H1 (cell line): Measurements from ENCODE around the gene ARNT2. TPM values are rescaled to one million over a fixed set of nuclear protein-coding genes. Genes with fewer than 3 reads are reported as not detected.

ENCODE experiments used
- CTCF ChIA-PET: fragments of 300-600 bp; sonication (Branson Sonifier 250); formaldehyde crosslinking; loops from one replicate; lab custom pipeline; 2021; ENCODE audit not compliant: partially characterized antibody; lab: Charles Lee
- POLR2A ChIA-PET: fragments of 300-600 bp; sonication (Branson Sonifier 250); formaldehyde crosslinking; loops from one replicate; lab custom pipeline; 2021; ENCODE audit warnings: inconsistent platforms; ENCODE audit not compliant: partially characterized antibody; lab: Charles Lee
- DNase-seq, 2 experiments: peaks; one replicate each; pipeline versions ENCODE4 v3.0.0 to v3.0.0-alpha.2; 2010 to 2022; ENCODE audit warnings: low spot score in 2 of 2, low read depth in 1 of 2, mixed read lengths in 1 of 2
- FAIRE-seq: peaks from 2 replicates; lab custom pipeline; 2011; peaks lifted over from hg19 to GRCh38; lab: Jason Lieb, UNC
- H2AFZ ChIP-seq: 2 replicates; pipeline ENCODE4 v1.8.1; 2012; ENCODE audit warnings: low read length, inconsistent platforms
- H2AK5ac ChIP-seq: 2 replicates; pipeline ENCODE4 v1.6.1; 2013; ENCODE audit warnings: low read depth, low read length
- H2BK120ac ChIP-seq: replicated peaks from 2 replicates; pipeline ENCODE3; 2013; ENCODE audit warnings: low read depth, low read length, inconsistent platforms
- H2BK12ac ChIP-seq: 2 replicates; pipeline ENCODE4 v1.6.1; 2013; ENCODE audit warnings: low read depth, low read length
- H2BK15ac ChIP-seq: 2 replicates; pipeline ENCODE4 v1.6.1; 2013; ENCODE audit warnings: low read length
- H2BK20ac ChIP-seq: 2 replicates; pipeline ENCODE4 v1.6.1; 2013; ENCODE audit warnings: low read length
- H2BK5ac ChIP-seq: 2 replicates; pipeline ENCODE4 v1.6.1; 2013; ENCODE audit warnings: low read depth, low read length
- H3K14ac ChIP-seq: 2 replicates; pipeline ENCODE4 v1.6.1; 2013; ENCODE audit warnings: inconsistent platforms; ENCODE audit not compliant: insufficient read length
- H3K18ac ChIP-seq: 2 replicates; pipeline ENCODE4 v1.6.1; 2013; ENCODE audit warnings: low read length; ENCODE audit errors: extremely low read depth
- H3K23ac ChIP-seq: 2 replicates; pipeline ENCODE4 v1.6.1; 2013; ENCODE audit warnings: inconsistent platforms; ENCODE audit not compliant: insufficient read length
- H3K23me2 ChIP-seq: 2 replicates; pipeline ENCODE4 v1.6.1; 2013; ENCODE audit warnings: low read depth, low read length
- H3K27ac ChIP-seq: 2 replicates; pipeline ENCODE4 v1.6.1; 2011; ENCODE audit warnings: low read depth, low read length, inconsistent platforms
- H3K27me3 ChIP-seq, 4 experiments: replicated peaks in 1 of 4; 1 replicate in 1 of 4; 2 replicates in 3 of 4; pipeline versions ENCODE4 v1.6.1 to v1.8.1; 2011 to 2013; ENCODE audit warnings: low read length in 3 of 4, mild to moderate bottlenecking in 3 of 4, inconsistent platforms in 2 of 4, mixed read lengths in 2 of 4, moderate library complexity in 1 of 4; ENCODE audit not compliant: control insufficient read depth in 3 of 4, insufficient read depth in 3 of 4; ENCODE audit errors: extremely low read depth in 1 of 4
- H3K36me3 ChIP-seq, 4 experiments: 2 replicates each; pipeline versions ENCODE4 v1.6.1 to v1.8.1; 2011 to 2013; ENCODE audit warnings: mild to moderate bottlenecking in 4 of 4, low read length in 3 of 4, moderate library complexity in 2 of 4, control low read depth in 1 of 4, inconsistent platforms in 1 of 4; ENCODE audit not compliant: insufficient read depth in 4 of 4, control insufficient read depth in 2 of 4
- H3K4ac ChIP-seq: replicated peaks from 2 replicates; pipeline ENCODE3; 2013; ENCODE audit warnings: low read length, low read depth, mixed read lengths, inconsistent platforms; ENCODE audit not compliant: insufficient read length
- H3K4me1 ChIP-seq, 4 experiments: replicated peaks in 1 of 4; 1 replicate in 1 of 4; 2 replicates in 3 of 4; pipeline versions ENCODE4 v1.6.1 to v1.8.1; 2011 to 2013; ENCODE audit warnings: low read length in 3 of 4, inconsistent platforms in 2 of 4, mixed read lengths in 1 of 4; ENCODE audit not compliant: insufficient read depth in 4 of 4, control insufficient read depth in 3 of 4
- H3K4me2 ChIP-seq, 2 experiments: 2 replicates each; pipeline versions ENCODE4 v1.6.1 to v1.8.1; 2011 to 2013; ENCODE audit warnings: low read depth in 2 of 2, low read length in 2 of 2, control low read depth in 1 of 2, inconsistent platforms in 1 of 2, mild to moderate bottlenecking in 1 of 2; ENCODE audit not compliant: insufficient read depth in 1 of 2
- H3K4me3 ChIP-seq, 4 experiments: fragments of 200-600, 300-600 bp in 1 of 4; sonication (generic), shearing (Covaris generic), sonication (Bioruptor Twin) in 1 of 4; 2 replicates each; pipeline versions ENCODE4 v1.5.1 to v1.8.1; 2011 to 2016; ENCODE audit warnings: low read length in 4 of 4, low read depth in 3 of 4, control low read depth in 2 of 4, inconsistent platforms in 2 of 4, mild to moderate bottlenecking in 2 of 4, mixed read lengths in 1 of 4, moderate library complexity in 1 of 4; ENCODE audit not compliant: insufficient read depth in 2 of 4; ENCODE audit errors: extremely low read depth in 1 of 4
- H3K56ac ChIP-seq: replicated peaks from 2 replicates; pipeline ENCODE3; 2013; ENCODE audit warnings: low read depth, mild to moderate bottlenecking, mixed read lengths, low read length, inconsistent platforms; ENCODE audit not compliant: insufficient read length
- H3K79me1 ChIP-seq: 2 replicates; pipeline ENCODE4 v1.6.1; 2013; ENCODE audit warnings: low read depth, low read length, control low read depth
- H3K79me2 ChIP-seq, 2 experiments: 2 replicates each; pipeline versions ENCODE4 v1.6.1 to v1.8.1; 2012 to 2013; ENCODE audit warnings: low read length in 2 of 2, mild to moderate bottlenecking in 2 of 2, inconsistent platforms in 1 of 2; ENCODE audit not compliant: insufficient read depth in 2 of 2, control insufficient read depth in 1 of 2
- H3K9ac ChIP-seq, 4 experiments: replicated peaks in 1 of 4; 1 replicate in 1 of 4; 2 replicates in 3 of 4; pipeline versions ENCODE4 v1.6.1 to v1.8.1; 2011 to 2013; ENCODE audit warnings: low read depth in 3 of 4, low read length in 3 of 4, control low read depth in 2 of 4, mild to moderate bottlenecking in 2 of 4, moderate library complexity in 2 of 4, inconsistent platforms in 1 of 4; ENCODE audit errors: extremely low read depth in 1 of 4
- H3K9me3 ChIP-seq, 2 experiments: 2 replicates each; pipeline versions ENCODE4 v1.6.1 to v1.8.1; 2012 to 2013; ENCODE audit warnings: mild to moderate bottlenecking in 2 of 2, moderate library complexity in 2 of 2, control low read depth in 1 of 2, inconsistent platforms in 1 of 2, low read depth in 1 of 2, low read length in 1 of 2, mixed read lengths in 1 of 2; ENCODE audit not compliant: insufficient read depth in 2 of 2
- H4K20me1 ChIP-seq, 2 experiments: replicated peaks in 1 of 2; 2 replicates each; pipeline versions ENCODE3 to v1.8.1; 2011 to 2013; ENCODE audit warnings: inconsistent platforms in 2 of 2, low read length in 2 of 2, mild to moderate bottlenecking in 1 of 2; ENCODE audit not compliant: insufficient read depth in 2 of 2, control insufficient read depth in 1 of 2
- H4K5ac ChIP-seq: 2 replicates; pipeline ENCODE4 v1.6.1; 2013; ENCODE audit warnings: low read length, low read depth, mixed read lengths, inconsistent platforms; ENCODE audit not compliant: insufficient read length
- H4K8ac ChIP-seq: 2 replicates; pipeline ENCODE4 v1.8.0; 2013; ENCODE audit warnings: mild to moderate bottlenecking, moderate library complexity, low read length, inconsistent platforms; ENCODE audit not compliant: insufficient read depth; ENCODE audit errors: extremely low read depth
- H4K91ac ChIP-seq: replicated peaks from 2 replicates; pipeline ENCODE3; 2013; ENCODE audit warnings: low read length, mixed read lengths, inconsistent platforms; ENCODE audit not compliant: insufficient read length
- ASH2L ChIP-seq: fragments of 200-600, 300-600 bp; sonication (generic); IDR thresholded peaks from one replicate; pipeline ENCODE4 v1.7.1; 2017; ENCODE audit warnings: low read length
- CHD1 ChIP-seq: IDR thresholded peaks from 2 replicates; pipeline ENCODE4 v1.6.1; 2012; ENCODE audit warnings: low read depth, low read length, improper control_type of control experiment
- GABPA ChIP-seq: IDR thresholded peaks from 2 replicates; pipeline ENCODE4 v1.6.1; 2011; ENCODE audit warnings: mild to moderate bottlenecking, low read length, moderate library complexity, borderline replicate concordance; ENCODE audit not compliant: insufficient read depth
- GTF2F1 ChIP-seq: IDR thresholded peaks from 2 replicates; pipeline ENCODE4 v1.6.1; 2012; ENCODE audit warnings: low read depth, low read length, improper control_type of control experiment, borderline replicate concordance
- JUND ChIP-seq: IDR thresholded peaks from 2 replicates; pipeline ENCODE4 v1.6.1; 2011; ENCODE audit warnings: mild to moderate bottlenecking, improper control_type of control experiment, low read length
- KDM4A ChIP-seq: IDR thresholded peaks from one replicate; pipeline ENCODE4 v1.7.1; 2012; ENCODE audit warnings: low read depth, mild to moderate bottlenecking, moderate library complexity, low read length, inconsistent platforms; ENCODE audit not compliant: severe bottlenecking
- MAFK ChIP-seq: IDR thresholded peaks from 2 replicates; pipeline ENCODE4 v1.6.1; 2012; ENCODE audit warnings: low read depth, mild to moderate bottlenecking, improper control_type of control experiment, low read length
- POLR2AphosphoS5 ChIP-seq: IDR thresholded peaks from 2 replicates; pipeline ENCODE4 v1.6.1; 2011; ENCODE audit warnings: low read depth, low read length
- SUZ12 ChIP-seq: fragments of 200-600 bp; sonication (generic); IDR thresholded peaks from 2 replicates; pipeline ENCODE4 v1.6.1; 2012; ENCODE audit warnings: mild to moderate bottlenecking, inconsistent platforms, low read length, moderate library complexity, mixed read lengths
- TAF7 ChIP-seq: optimal IDR thresholded peaks from 2 replicates; pipeline ENCODE3; 2011; ENCODE audit warnings: low read depth, mild to moderate bottlenecking, inconsistent platforms, low read length, moderate library complexity, borderline replicate concordance
- ZNF274 ChIP-seq: IDR thresholded peaks from 2 replicates; pipeline ENCODE4 v1.7.0; 2012; ENCODE audit warnings: low read length, borderline replicate concordance; ENCODE audit errors: extremely low read depth
- WGBS, 2 experiments: shearing (Covaris generic) in 1 of 2; methylation state at CpG; one replicate each; pipeline versions ENCODE4 v1.1.6 to v1.1.7; 2013 to 2015; ENCODE audit warnings: low lambda C conversion rate in 2 of 2, mixed read lengths in 2 of 2, inconsistent platforms in 1 of 2, low coverage in 1 of 2, missing lambda C conversion rate in 1 of 2; ENCODE audit not compliant: insufficient replicate concordance in 2 of 2, insufficient coverage in 1 of 2, insufficient read length in 1 of 2; ENCODE audit errors: extremely low coverage in 1 of 2, missing lambda C conversion rate in 1 of 2; 5-methylcytosine and 5-hydroxymethylcytosine counted together
- polyA plus RNA-seq, 7 experiments: library from polyadenylated mRNA; depleted of rRNA in 3 of 7; stranded (reverse) in 5 of 7; unstranded in 2 of 7; fragments of >200 nt in 5 of 7; fragments of 200-250 nt in 2 of 7; gene quantifications; 1 replicate in 5 of 7; 2 replicates in 1 of 7; 4 replicates in 1 of 7; pipeline versions ENCODE4 v1.2.1 to v1.2.3, GENCODE V29; 2011 to 2013; ENCODE audit warnings: missing spikeins in 2 of 7, mixed read lengths in 2 of 7
- total RNA-seq: library from RNA; stranded (reverse); fragmentation: NEBNext Ultra II Directional; extraction: Animal tissue kit (Norgen Biotek cat#: 25700); gene quantifications from 2 replicates; pipeline ENCODE4 v1.2.1, GENCODE V29; 2021

ARNT2 gene
- total and polyA plus RNA-seq, 2 of the 8 experiments (the other 6 are each of a cell fraction or from before 2014, with no cell fraction given) = 9.5 to 14.6 TPM

- Histone ChIP-seq H3K4me1 (peaks cover 0 to 3% (median 1%) of the 10 kb centered on the region in 4 experiments; a peak in 2 of 7 replicates), H4K20me1 (no peaks in the 10 kb centered on the region), H3K4me3 (no peak overlapping the region), H2AFZ (no peak overlapping the region), H3K18ac (no peak overlapping the region), H3K79me2 (no peaks in the 10 kb centered on the region), H2BK5ac (no peak overlapping the region), H3K9me3 (peaks cover 11 to 12% of the 10 kb centered on the region in 2 experiments; a peak in 3 of 4 replicates), H2BK120ac (no peak overlapping the region), H3K36me3 (peaks cover 0 to 3% (median 0%) of the 10 kb centered on the region in 4 experiments; a peak in 2 of 8 replicates), H3K27me3 (no peaks in the 10 kb centered on the region), H3K23me2 (no peaks in the 10 kb centered on the region), H3K4ac (no peak overlapping the region), H4K8ac (no peak overlapping the region), H3K9ac (no peak overlapping the region), H3K14ac (no peak overlapping the region), H3K27ac (no peak overlapping the region), H2BK20ac (no peak overlapping the region), H4K5ac (no peak overlapping the region), H3K79me1 (no peaks in the 10 kb centered on the region), H2AK5ac (no peak overlapping the region), H3K23ac (no peak overlapping the region), H3K56ac (no peak overlapping the region), H2BK15ac (no peak overlapping the region), H4K91ac (no peak overlapping the region), H3K4me2 (no peak overlapping the region), H2BK12ac (no peak overlapping the region)
- WGBS, 2 experiments = 95% methylated on average over 5 of the region's 5 CpGs; no CpG with 5 or more reads in 1 of the 2 experiments
- ChIA-PET CTCF (interaction anchor here (1.4 kb wide), 1 partner anchor 248 kb away, joined by 4 read pairs; the partner anchor contains the start of gene CEMIP), POLR2A (interaction anchor here (1.5 kb wide), 1 partner anchor 8 kb away, joined by 4 read pairs; no protein-coding TSS in a partner anchor)
- DNase-seq (no peak), FAIRE-seq (no peak)
- no peak for TF ChIP-seq ASH2L
- TF ChIP-seq TAF7 = no peak
- TF ChIP-seq GTF2F1 = no peak
- no peak for TF ChIP-seq SUZ12
- no peak for TF ChIP-seq GABPA
- TF ChIP-seq JUND = no peak
- no peak for TF ChIP-seq ZNF274
- no peak for TF ChIP-seq CHD1
- TF ChIP-seq POLR2AphosphoS5 = no peak
- TF ChIP-seq KDM4A = no peak
- no peak for TF ChIP-seq MAFK
These were observed 126.7 kb downstream of the ARNT2 start for GRCh38 chr15:80530737-80531365.
